WTC11 (cell line): ENCODE measurements around the gene SLIT3. TPM values are rescaled to one million over a fixed set of nuclear protein-coding genes. Genes with fewer than 3 reads are reported as not detected.
A peak's percentile ranks its signal among the peaks of the same experiment; 100 is the strongest.

Source experiments
- ATAC-seq: fragments of 200-7000 bp; cut with Tn5 transposase; 2 replicates; pipeline ENCODE4 v1.10.0; 2021; ENCODE audit warnings: mild to moderate bottlenecking, moderate library complexity
- CTCF ChIA-PET: fragments of 300-600 bp; sonication (Branson Sonifier 250); formaldehyde crosslinking; loops from one replicate; lab custom pipeline; 2021; ENCODE audit warnings: antibody characterized with exemption; lab: Charles Lee
- POLR2A ChIA-PET: fragments of 350-600 bp; sonication (Branson Sonifier 250); formaldehyde crosslinking; loops from one replicate; lab custom pipeline; 2021; ENCODE audit warnings: antibody characterized with exemption; lab: Charles Lee
- DNase-seq: peaks from one replicate; pipeline ENCODE4 v3.0.0; 2021; ENCODE audit warnings: low spot score
- H3K27ac Mint-ChIP-seq: 2 replicates; pipeline ENCODE4 v1.8.0; 2021; ENCODE audit warnings: mixed read lengths
- H3K27me3 Mint-ChIP-seq: 2 replicates; pipeline ENCODE4 v1.8.0; 2021; ENCODE audit warnings: low read depth, mild to moderate bottlenecking, moderate library complexity, mixed read lengths
- H3K36me3 Mint-ChIP-seq: 2 replicates; pipeline ENCODE4 v1.8.0; 2021; ENCODE audit warnings: mixed read lengths
- H3K4me1 Mint-ChIP-seq: 2 replicates; pipeline ENCODE4 v1.8.0; 2022; ENCODE audit warnings: mixed read lengths
- H3K4me3 Mint-ChIP-seq: 2 replicates; pipeline ENCODE4 v1.8.0; 2021; ENCODE audit warnings: mild to moderate bottlenecking, moderate library complexity, mixed read lengths
- H3K9me3 Mint-ChIP-seq: 2 replicates; pipeline ENCODE4 v1.8.0; 2021; ENCODE audit warnings: mixed read lengths
- ATF1 ChIP-seq: sonication (generic); formaldehyde crosslinking; IDR thresholded peaks from 2 replicates; pipeline ENCODE4 v1.8.1; 2023; ENCODE audit warnings: mild to moderate bottlenecking, moderate library complexity, missing genetic modification reagents
- CDX4 ChIP-seq: fragments of 250-450 bp; sonication (Bioruptor Pico); IDR thresholded peaks from 2 replicates; pipeline ENCODE4 v1.9.0; 2021; ENCODE audit warnings: moderate library complexity, mild to moderate bottlenecking, inconsistent platforms, borderline replicate concordance
- CREM ChIP-seq: sonication (generic); formaldehyde crosslinking; IDR thresholded peaks from 2 replicates; pipeline ENCODE4 v1.8.1; 2022; ENCODE audit warnings: mild to moderate bottlenecking, missing genetic modification reagents, moderate library complexity
- ELF4 ChIP-seq: sonication (generic); formaldehyde crosslinking; IDR thresholded peaks from 2 replicates; pipeline ENCODE4 v1.8.1; 2022; ENCODE audit warnings: low read depth, mild to moderate bottlenecking, moderate library complexity, missing genetic modification reagents
- FOXP4 ChIP-seq: sonication (generic); formaldehyde crosslinking; IDR thresholded peaks from 2 replicates; pipeline ENCODE4 v1.8.0; 2022; ENCODE audit warnings: mild to moderate bottlenecking, missing genetic modification reagents
- GTF2I ChIP-seq: fragments of 250-450 bp; sonication (Bioruptor Pico); conservative IDR thresholded peaks from 2 replicates; pipeline ENCODE4 v1.4.0; 2021; ENCODE audit warnings: mild to moderate bottlenecking
- HMGA2 ChIP-seq: fragments of 250-450 bp; sonication (Bioruptor Pico); IDR thresholded peaks from 2 replicates; pipeline ENCODE4 v1.4.0; 2021; ENCODE audit warnings: mild to moderate bottlenecking, moderate library complexity
- IRF2 ChIP-seq: sonication (generic); formaldehyde crosslinking; IDR thresholded peaks from 2 replicates; pipeline ENCODE4 v1.8.0; 2022; ENCODE audit warnings: low read depth, missing genetic modification reagents, borderline replicate concordance
- MXD4 ChIP-seq: fragments of 250-450 bp; sonication (Bioruptor Pico); IDR thresholded peaks from 2 replicates; pipeline ENCODE4 v1.8.0; 2021; ENCODE audit warnings: mild to moderate bottlenecking, moderate library complexity, borderline replicate concordance
- NFYB ChIP-seq: sonication (generic); formaldehyde crosslinking; conservative IDR thresholded peaks from 2 replicates; pipeline ENCODE4 v1.8.0; 2022; ENCODE audit warnings: low read depth, missing genetic modification reagents
- SOX15 ChIP-seq: fragments of 250-450 bp; sonication (Bioruptor Pico); IDR thresholded peaks from 2 replicates; pipeline ENCODE4 v1.9.0; 2021; ENCODE audit warnings: mild to moderate bottlenecking
- SP1 ChIP-seq: sonication (generic); formaldehyde crosslinking; conservative IDR thresholded peaks from 2 replicates; pipeline ENCODE4 v1.8.1; 2022; ENCODE audit warnings: missing genetic modification reagents
- TP53 ChIP-seq: sonication (generic); formaldehyde crosslinking; IDR thresholded peaks from 2 replicates; pipeline ENCODE4 v1.8.1; 2023; ENCODE audit warnings: mild to moderate bottlenecking, missing genetic modification reagents
- USF1 ChIP-seq: sonication (generic); formaldehyde crosslinking; IDR thresholded peaks from 2 replicates; pipeline ENCODE4 v1.8.0; 2022; ENCODE audit warnings: mild to moderate bottlenecking, missing genetic modification reagents
- ZNF138 ChIP-seq: sonication (generic); formaldehyde crosslinking; conservative IDR thresholded peaks from 2 replicates; pipeline ENCODE4 v1.8.1; 2022; ENCODE audit warnings: mild to moderate bottlenecking, moderate library complexity, missing genetic modification reagents
- ZNF232 ChIP-seq: sonication (generic); formaldehyde crosslinking; IDR thresholded peaks from 2 replicates; pipeline ENCODE4 v1.8.0; 2022; ENCODE audit warnings: mild to moderate bottlenecking, missing genetic modification reagents
- ZNF263 ChIP-seq: sonication (generic); formaldehyde crosslinking; IDR thresholded peaks from 2 replicates; pipeline ENCODE4 v1.8.1; 2022; ENCODE audit warnings: low read depth, mild to moderate bottlenecking, moderate library complexity, missing genetic modification reagents
- total RNA-seq: library from RNA; stranded (reverse); gene quantifications from 3 replicates; pipeline ENCODE4 v1.2.3, GENCODE V29; 2021
- TF ChIP-seq, protein P1 (sequence below): fragments of 250-450 bp; sonication (Bioruptor Pico); IDR thresholded peaks from 2 replicates; pipeline ENCODE4 v1.9.0; 2021; ENCODE audit warnings: mild to moderate bottlenecking
- TF ChIP-seq, protein P2 (sequence below): sonication (generic); formaldehyde crosslinking; IDR thresholded peaks from 2 replicates; pipeline ENCODE4 v1.8.1; 2022; ENCODE audit warnings: mild to moderate bottlenecking, missing genetic modification reagents, moderate library complexity, borderline replicate concordance
- TF ChIP-seq, protein P3 (sequence below): sonication (generic); formaldehyde crosslinking; IDR thresholded peaks from 2 replicates; pipeline ENCODE4 v1.8.0; 2022; ENCODE audit warnings: mild to moderate bottlenecking, missing genetic modification reagents

Gene SLIT3
- total RNA-seq, 1 experiment from 2014 or later, result 1.9 TPM

DNA sequence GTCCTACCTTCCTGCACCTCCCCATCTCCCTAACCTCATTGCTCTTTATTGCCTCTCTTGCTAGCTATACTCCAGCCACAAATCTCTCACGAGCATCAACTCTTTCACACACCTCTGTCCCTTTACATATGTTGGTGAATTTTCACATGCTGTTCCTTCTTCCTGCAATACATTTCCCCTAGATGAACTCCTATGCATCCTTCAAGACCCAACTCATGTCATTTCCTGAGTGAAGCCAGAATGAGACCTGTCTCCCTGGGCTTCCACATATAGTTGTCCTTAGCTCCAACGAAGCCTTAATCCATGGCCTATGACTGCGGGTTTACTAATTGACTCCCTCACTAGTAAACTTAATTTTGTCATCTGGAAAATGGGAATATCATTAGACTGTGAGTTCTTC, 424.5 kb downstream of the SLIT3 start:
- no peaks in the 10 kb centered on the region for H3K36me3 Mint-ChIP-seq
- H3K4me1 Mint-ChIP-seq, result peaks cover 40% of the 10 kb centered on the region
- no peak overlapping the region for H3K27ac Mint-ChIP-seq
- ChIA-PET POLR2A (no interaction called here), CTCF (no interaction called here)
- H3K4me3 Mint-ChIP-seq, result no peak overlapping the region
- no peak for ATAC-seq
- no peaks in the 10 kb centered on the region for H3K9me3 Mint-ChIP-seq
- H3K27me3 Mint-ChIP-seq, result no peaks in the 10 kb centered on the region; the same call in 1 of the 2 replicates
- no peak for DNase-seq
- TF ChIP-seq IRF2 (CRISPR knock-in tag) (no peak), ZNF138 (CRISPR knock-in tag) (no peak), USF1 (no peak), ELF4 (CRISPR knock-in tag) (no peak), TP53 (CRISPR knock-in tag) (no peak), ZNF263 (CRISPR knock-in tag) (no peak), MXD4 (no peak)
- TF ChIP-seq, protein P1, sequence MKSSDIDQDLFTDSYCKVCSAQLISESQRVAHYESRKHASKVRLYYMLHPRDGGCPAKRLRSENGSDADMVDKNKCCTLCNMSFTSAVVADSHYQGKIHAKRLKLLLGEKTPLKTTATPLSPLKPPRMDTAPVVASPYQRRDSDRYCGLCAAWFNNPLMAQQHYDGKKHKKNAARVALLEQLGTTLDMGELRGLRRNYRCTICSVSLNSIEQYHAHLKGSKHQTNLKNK (CRISPR knock-in tag), result no peak

DNA sequence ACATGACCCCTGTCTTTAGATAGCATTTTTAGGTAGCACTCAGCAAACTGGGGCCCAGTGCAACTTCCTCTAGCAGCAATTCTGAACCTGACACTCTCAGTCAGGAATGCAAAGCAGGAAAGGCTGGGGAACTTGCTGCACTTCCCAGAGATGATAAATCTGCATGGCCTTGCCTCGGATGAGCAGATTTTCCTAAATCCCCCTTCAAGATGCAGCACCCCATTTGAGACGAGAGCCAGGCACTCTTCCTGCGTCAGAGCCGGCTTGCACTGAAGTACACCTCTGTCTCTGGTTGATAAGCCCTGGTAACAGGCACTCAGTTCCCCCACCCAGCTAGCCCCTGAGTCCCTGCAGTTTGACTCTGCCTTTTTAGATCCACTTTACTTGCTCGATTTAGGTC, 425.1 kb downstream of the SLIT3 start:
- H3K4me1 Mint-ChIP-seq, result peaks cover 34% of the 10 kb centered on the region
- no peak overlapping the region for H3K27ac Mint-ChIP-seq
- no peaks in the 10 kb centered on the region for H3K9me3 Mint-ChIP-seq
- DNase-seq, result no peak
- H3K27me3 Mint-ChIP-seq, result no peaks in the 10 kb centered on the region; the same call in 1 of the 2 replicates
- ChIA-PET POLR2A (no interaction called here), CTCF (no interaction called here)
- H3K4me3 Mint-ChIP-seq, result no peak overlapping the region
- peak; percentile 55 for ATAC-seq
- TF ChIP-seq FOXP4 (no peak), SOX15 (CRISPR knock-in tag) (no peak), NFYB (CRISPR knock-in tag) (no peak), HMGA2 (no peak), SP1 (CRISPR knock-in tag) (no peak), CREM (CRISPR knock-in tag) (no peak), CDX4 (CRISPR knock-in tag) (no peak), ELF4 (CRISPR knock-in tag) (no peak), USF1 (no peak), ATF1 (CRISPR knock-in tag) (no peak), GTF2I (CRISPR knock-in tag) (no peak), ZNF232 (CRISPR knock-in tag) (no peak)
- TF ChIP-seq, protein P2, sequence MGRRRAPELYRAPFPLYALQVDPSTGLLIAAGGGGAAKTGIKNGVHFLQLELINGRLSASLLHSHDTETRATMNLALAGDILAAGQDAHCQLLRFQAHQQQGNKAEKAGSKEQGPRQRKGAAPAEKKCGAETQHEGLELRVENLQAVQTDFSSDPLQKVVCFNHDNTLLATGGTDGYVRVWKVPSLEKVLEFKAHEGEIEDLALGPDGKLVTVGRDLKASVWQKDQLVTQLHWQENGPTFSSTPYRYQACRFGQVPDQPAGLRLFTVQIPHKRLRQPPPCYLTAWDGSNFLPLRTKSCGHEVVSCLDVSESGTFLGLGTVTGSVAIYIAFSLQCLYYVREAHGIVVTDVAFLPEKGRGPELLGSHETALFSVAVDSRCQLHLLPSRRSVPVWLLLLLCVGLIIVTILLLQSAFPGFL (CRISPR knock-in tag), result no peak
- TF ChIP-seq, protein P3, sequence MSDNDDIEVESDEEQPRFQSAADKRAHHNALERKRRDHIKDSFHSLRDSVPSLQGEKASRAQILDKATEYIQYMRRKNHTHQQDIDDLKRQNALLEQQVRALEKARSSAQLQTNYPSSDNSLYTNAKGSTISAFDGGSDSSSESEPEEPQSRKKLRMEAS (CRISPR knock-in tag), result no peak
- H3K36me3 Mint-ChIP-seq, result no peaks in the 10 kb centered on the region
